ENCODE data around the gene ARHGAP42.

DNA sequence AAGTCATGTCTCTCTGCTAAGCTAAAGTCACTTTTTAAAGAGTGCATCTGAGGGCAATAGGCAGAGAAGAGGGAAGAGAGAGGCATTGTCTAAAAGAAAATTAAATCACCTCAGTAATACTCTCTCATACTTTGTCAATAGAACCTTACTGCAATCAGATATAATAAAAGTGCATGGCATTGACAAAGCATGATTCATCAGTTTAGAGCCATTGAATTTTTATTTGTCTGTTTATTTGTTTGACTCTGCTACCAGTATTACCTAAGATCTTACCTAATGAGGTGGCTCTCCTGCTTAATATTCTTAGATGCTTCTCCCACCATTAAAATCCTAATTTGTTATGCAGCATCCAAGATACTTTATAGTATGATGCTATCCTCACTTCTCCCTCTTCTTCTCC, 233.5 kb downstream of the ARHGAP42 start:
- TF ChIP-seq, protein P1, sequence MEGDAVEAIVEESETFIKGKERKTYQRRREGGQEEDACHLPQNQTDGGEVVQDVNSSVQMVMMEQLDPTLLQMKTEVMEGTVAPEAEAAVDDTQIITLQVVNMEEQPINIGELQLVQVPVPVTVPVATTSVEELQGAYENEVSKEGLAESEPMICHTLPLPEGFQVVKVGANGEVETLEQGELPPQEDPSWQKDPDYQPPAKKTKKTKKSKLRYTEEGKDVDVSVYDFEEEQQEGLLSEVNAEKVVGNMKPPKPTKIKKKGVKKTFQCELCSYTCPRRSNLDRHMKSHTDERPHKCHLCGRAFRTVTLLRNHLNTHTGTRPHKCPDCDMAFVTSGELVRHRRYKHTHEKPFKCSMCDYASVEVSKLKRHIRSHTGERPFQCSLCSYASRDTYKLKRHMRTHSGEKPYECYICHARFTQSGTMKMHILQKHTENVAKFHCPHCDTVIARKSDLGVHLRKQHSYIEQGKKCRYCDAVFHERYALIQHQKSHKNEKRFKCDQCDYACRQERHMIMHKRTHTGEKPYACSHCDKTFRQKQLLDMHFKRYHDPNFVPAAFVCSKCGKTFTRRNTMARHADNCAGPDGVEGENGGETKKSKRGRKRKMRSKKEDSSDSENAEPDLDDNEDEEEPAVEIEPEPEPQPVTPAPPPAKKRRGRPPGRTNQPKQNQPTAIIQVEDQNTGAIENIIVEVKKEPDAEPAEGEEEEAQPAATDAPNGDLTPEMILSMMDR (conservative IDR thresholded peaks at IDR 0.05; ENCODE audit: low read depth, low read length), result no peak
- TF ChIP-seq POLR2A (IDR thresholded peaks at IDR 0.05; ENCODE audit: low read depth, low read length), result no peak
- no peak for TF ChIP-seq RFX5 (IDR thresholded peaks at IDR 0.05; ENCODE audit: low read depth, low read length)
- no peak for TF ChIP-seq NFE2L2 (IDR thresholded peaks at IDR 0.05; ENCODE audit: low read depth, low read length)
- TF ChIP-seq, protein P2, sequence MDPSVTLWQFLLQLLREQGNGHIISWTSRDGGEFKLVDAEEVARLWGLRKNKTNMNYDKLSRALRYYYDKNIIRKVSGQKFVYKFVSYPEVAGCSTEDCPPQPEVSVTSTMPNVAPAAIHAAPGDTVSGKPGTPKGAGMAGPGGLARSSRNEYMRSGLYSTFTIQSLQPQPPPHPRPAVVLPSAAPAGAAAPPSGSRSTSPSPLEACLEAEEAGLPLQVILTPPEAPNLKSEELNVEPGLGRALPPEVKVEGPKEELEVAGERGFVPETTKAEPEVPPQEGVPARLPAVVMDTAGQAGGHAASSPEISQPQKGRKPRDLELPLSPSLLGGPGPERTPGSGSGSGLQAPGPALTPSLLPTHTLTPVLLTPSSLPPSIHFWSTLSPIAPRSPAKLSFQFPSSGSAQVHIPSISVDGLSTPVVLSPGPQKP (IDR thresholded peaks at IDR 0.05; ENCODE audit: borderline replicate concordance, low read depth, low read length), result no peak
- TF ChIP-seq CHD1 (IDR thresholded peaks at IDR 0.05; ENCODE audit: low read depth, low read length), result no peak
- no peak for TF ChIP-seq BHLHE40 (IDR thresholded peaks at IDR 0.05; ENCODE audit: low read depth, low read length)
- no peak for TF ChIP-seq MXI1 (IDR thresholded peaks at IDR 0.05; ENCODE audit: borderline replicate concordance, low read depth, low read length)
- no peak for TF ChIP-seq SMC3 (IDR thresholded peaks at IDR 0.05; ENCODE audit: low read depth, low read length)
- no peak for TF ChIP-seq CEBPB (IDR thresholded peaks at IDR 0.05; ENCODE audit: low read depth, low read length)
- no peak for TF ChIP-seq RAD21 (IDR thresholded peaks at IDR 0.05; ENCODE audit: low read length)
- no peak for TF ChIP-seq FOS (IDR thresholded peaks at IDR 0.05; ENCODE audit: low read depth, low read length)
- TF ChIP-seq, protein P3, sequence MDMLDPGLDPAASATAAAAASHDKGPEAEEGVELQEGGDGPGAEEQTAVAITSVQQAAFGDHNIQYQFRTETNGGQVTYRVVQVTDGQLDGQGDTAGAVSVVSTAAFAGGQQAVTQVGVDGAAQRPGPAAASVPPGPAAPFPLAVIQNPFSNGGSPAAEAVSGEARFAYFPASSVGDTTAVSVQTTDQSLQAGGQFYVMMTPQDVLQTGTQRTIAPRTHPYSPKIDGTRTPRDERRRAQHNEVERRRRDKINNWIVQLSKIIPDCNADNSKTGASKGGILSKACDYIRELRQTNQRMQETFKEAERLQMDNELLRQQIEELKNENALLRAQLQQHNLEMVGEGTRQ (IDR thresholded peaks at IDR 0.05; ENCODE audit: low read depth, low read length), result no peak

Measured in IMR-90 (cell line).